Measurements from ENCODE around the gene KRT6B.
"Not testable (repeated sequence)": the region's sequence is repeated elsewhere in the genome, so short reads cannot be mapped to it uniquely, and the experiment has no call there.

The KRT6B gene

GRCh38 chr12:52488736-52489135 is 36.8 kb upstream of the KRT6B start:
- Histone ChIP-seq H3K36me3 (ENCODE audit: insufficient read depth, low read length) (no peaks in the 10 kb centered on the region), H2AFZ (ENCODE audit: low read length) (no peak overlapping the region), H3K9me3 (ENCODE audit: insufficient read depth, low read depth, low read length) (no peaks in the 10 kb centered on the region; the same call in 1 of the 2 replicates), H3K4me1 (ENCODE audit: insufficient read depth, low read length, poor library complexity, severe bottlenecking) (no peaks in the 10 kb centered on the region), H3F3A (ENCODE audit: low read depth) (no peaks in the 10 kb centered on the region), H4K20me1 (ENCODE audit: insufficient read depth, low read length, poor library complexity, severe bottlenecking) (no peaks in the 10 kb centered on the region), H3K9ac (ENCODE audit: low read depth, low read length, poor library complexity, severe bottlenecking) (no peak overlapping the region), H3K4me3 (ENCODE audit: low read length, poor library complexity, severe bottlenecking) (no peak overlapping the region), H3K27me3 (ENCODE audit: insufficient read depth, low read length, poor library complexity, severe bottlenecking) (no peaks in the 10 kb centered on the region), H3K79me2 (ENCODE audit: insufficient read depth, low read length) (no peaks in the 10 kb centered on the region), H3K9me2 (replicated peaks; ENCODE audit: low read depth, low read length) (no peaks in the 10 kb centered on the region; the same call in 1 of the 2 replicates), H3K4me2 (ENCODE audit: low read depth, low read length, poor library complexity, severe bottlenecking) (no peak overlapping the region)
- TF ChIP-seq CTCF (conservative IDR thresholded peaks at IDR 0.05; ENCODE audit: low read length) (no peak), EZH2phosphoT487 (IDR thresholded peaks at IDR 0.05; ENCODE audit: borderline replicate concordance) (no peak)

- not testable (repeated sequence) for H4K20me1 ChIP-seq (ENCODE audit: insufficient read depth, low read length, poor library complexity, severe bottlenecking); H3K27me3 ChIP-seq (ENCODE audit: insufficient read depth, low read length, poor library complexity, severe bottlenecking); H3K9me2 ChIP-seq (replicated peaks; ENCODE audit: low read depth, low read length); H3K79me2 ChIP-seq (ENCODE audit: insufficient read depth, low read length); H3K4me1 ChIP-seq (ENCODE audit: insufficient read depth, low read length, poor library complexity, severe bottlenecking); H3K4me2 ChIP-seq (ENCODE audit: low read depth, low read length, poor library complexity, severe bottlenecking); H3K36me3 ChIP-seq (ENCODE audit: insufficient read depth, low read length); H2AFZ ChIP-seq (ENCODE audit: low read length); H3K4me3 ChIP-seq (ENCODE audit: low read length, poor library complexity, severe bottlenecking); H3F3A ChIP-seq (ENCODE audit: low read depth); H3K9ac ChIP-seq (ENCODE audit: low read depth, low read length, poor library complexity, severe bottlenecking); H3K9me3 ChIP-seq (ENCODE audit: insufficient read depth, low read depth, low read length)
Measured at GRCh38 chr12:52487744-52488443, 35.9 kb upstream of the KRT6B start.

DNA sequence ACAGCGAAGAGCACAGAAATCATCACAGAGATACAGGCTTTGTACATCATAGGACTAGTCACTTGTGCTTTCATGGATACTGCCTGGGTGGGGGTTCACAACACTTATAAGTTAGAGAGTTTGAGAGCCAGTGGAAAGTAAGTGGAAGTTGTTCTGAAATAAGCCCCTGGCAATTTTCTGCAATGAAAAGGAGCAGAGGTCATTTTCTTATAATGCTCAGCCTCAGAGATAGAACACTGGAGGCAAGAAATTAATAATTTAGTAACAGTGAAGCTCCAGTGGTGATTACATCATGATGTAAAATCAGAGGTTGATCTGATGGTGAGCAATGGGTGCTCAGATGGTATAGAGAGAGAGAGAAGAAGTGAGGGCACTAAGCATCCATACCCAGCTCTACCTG is 35.3 kb upstream of the KRT6B start:
- Histone ChIP-seq H3K36me3 (ENCODE audit: insufficient read depth, low read length) (no peaks in the 10 kb centered on the region), H2AFZ (ENCODE audit: low read length) (no peak overlapping the region), H3K27me3 (ENCODE audit: insufficient read depth, low read length, poor library complexity, severe bottlenecking) (no peaks in the 10 kb centered on the region), H3K4me2 (ENCODE audit: low read depth, low read length, poor library complexity, severe bottlenecking) (no peak overlapping the region), H3K9me3 (ENCODE audit: insufficient read depth, low read depth, low read length) (no peaks in the 10 kb centered on the region; the same call in 1 of the 2 replicates), H3K4me3 (ENCODE audit: low read length, poor library complexity, severe bottlenecking) (no peak overlapping the region), H3K79me2 (ENCODE audit: insufficient read depth, low read length) (no peaks in the 10 kb centered on the region), H3K9me2 (replicated peaks; ENCODE audit: low read depth, low read length) (no peaks in the 10 kb centered on the region; the same call in 1 of the 2 replicates), H3F3A (ENCODE audit: low read depth) (no peaks in the 10 kb centered on the region), H3K9ac (ENCODE audit: low read depth, low read length, poor library complexity, severe bottlenecking) (no peak overlapping the region), H4K20me1 (ENCODE audit: insufficient read depth, low read length, poor library complexity, severe bottlenecking) (no peaks in the 10 kb centered on the region), H3K4me1 (ENCODE audit: insufficient read depth, low read length, poor library complexity, severe bottlenecking) (no peaks in the 10 kb centered on the region)
- TF ChIP-seq EZH2phosphoT487 (IDR thresholded peaks at IDR 0.05; ENCODE audit: borderline replicate concordance) (no peak), CTCF (conservative IDR thresholded peaks at IDR 0.05; ENCODE audit: low read length) (no peak)
